GM13976 (cell line): ENCODE data around the gene MALSU1.

Source experiments
- DNase-seq: peaks from one replicate; pipeline ENCODE4 v3.0.0; 2012; ENCODE audit warnings: low spot score
- in situ Hi-C: fragments of 300-500 bp; cut with MboI; formaldehyde crosslinking; loops from one replicate; pipeline ENCODE4 v1.12.0; 2022; ENCODE audit warnings: low sequenced_read_pairs, mixed read lengths, inconsistent platforms; ENCODE audit not compliant: unreplicated experiment
- TF ChIP-seq, protein P1 (sequence below): IDR thresholded peaks from 2 replicates; pipeline ENCODE4 v1.5.1; 2012; ENCODE audit warnings: borderline replicate concordance, mild to moderate bottlenecking; ENCODE audit not compliant: insufficient read depth; ENCODE audit errors: extremely low read depth, missing control alignments, control extremely low read depth

Gene MALSU1

DNA sequence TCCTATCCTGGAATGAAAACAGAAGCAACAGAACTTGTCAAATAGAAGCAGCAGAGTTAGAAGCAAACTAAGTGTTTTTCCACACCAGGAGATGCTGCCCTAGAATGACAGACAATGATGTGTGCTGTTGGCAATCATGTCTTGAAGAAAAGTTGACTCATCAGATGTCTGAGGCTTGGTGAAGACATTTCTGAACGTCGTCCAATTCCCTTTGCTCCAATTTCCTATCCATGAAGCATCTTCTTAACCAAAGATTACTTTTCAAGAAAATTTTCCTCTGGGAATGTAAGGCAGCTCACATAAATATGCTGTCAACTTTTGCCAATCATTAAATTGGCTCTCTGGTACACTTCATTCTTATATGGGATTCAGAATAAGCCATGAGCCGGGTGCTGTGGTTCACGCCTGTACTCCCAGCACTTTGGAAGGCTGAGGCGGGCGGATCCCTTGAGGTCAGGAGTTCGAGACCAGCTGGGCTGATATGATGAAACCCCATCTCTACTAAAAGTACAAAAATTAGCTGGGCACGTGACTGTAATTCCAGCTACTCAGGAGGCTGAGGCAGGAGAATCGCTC, 34.6 kb downstream of the MALSU1 start:
- TF ChIP-seq, protein P1, sequence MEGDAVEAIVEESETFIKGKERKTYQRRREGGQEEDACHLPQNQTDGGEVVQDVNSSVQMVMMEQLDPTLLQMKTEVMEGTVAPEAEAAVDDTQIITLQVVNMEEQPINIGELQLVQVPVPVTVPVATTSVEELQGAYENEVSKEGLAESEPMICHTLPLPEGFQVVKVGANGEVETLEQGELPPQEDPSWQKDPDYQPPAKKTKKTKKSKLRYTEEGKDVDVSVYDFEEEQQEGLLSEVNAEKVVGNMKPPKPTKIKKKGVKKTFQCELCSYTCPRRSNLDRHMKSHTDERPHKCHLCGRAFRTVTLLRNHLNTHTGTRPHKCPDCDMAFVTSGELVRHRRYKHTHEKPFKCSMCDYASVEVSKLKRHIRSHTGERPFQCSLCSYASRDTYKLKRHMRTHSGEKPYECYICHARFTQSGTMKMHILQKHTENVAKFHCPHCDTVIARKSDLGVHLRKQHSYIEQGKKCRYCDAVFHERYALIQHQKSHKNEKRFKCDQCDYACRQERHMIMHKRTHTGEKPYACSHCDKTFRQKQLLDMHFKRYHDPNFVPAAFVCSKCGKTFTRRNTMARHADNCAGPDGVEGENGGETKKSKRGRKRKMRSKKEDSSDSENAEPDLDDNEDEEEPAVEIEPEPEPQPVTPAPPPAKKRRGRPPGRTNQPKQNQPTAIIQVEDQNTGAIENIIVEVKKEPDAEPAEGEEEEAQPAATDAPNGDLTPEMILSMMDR = no peak
- in situ Hi-C loops = no loop called here
- DNase-seq = no peak

- TF ChIP-seq, protein P1 = no peak
- in situ Hi-C loops = no loop called here
- no peak for DNase-seq
Measured at GRCh38 chr7:23334482-23335056, 35.4 kb downstream of the MALSU1 start.

DNA sequence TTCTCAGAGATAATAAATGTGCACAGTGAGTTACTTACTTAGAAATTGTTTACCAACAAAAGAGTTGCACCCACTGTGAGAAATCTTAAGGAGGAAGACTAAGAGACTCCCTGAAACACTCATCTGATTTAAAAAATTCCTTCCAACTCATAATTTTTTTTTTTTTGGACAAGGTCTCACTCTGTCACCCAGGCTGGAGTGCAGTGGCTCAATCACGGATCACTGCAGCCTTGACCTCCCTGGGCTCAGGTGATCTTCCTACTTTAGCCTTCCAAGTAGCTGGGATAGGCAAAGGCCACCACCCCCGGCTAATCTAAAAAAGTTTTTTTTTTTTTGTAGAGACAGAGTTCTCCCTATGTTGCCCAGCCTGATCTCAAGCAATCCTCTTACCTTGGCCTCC, 36.0 kb downstream of the MALSU1 start:
- in situ Hi-C loops = no loop called here
- TF ChIP-seq, protein P1 = no peak

DNA sequence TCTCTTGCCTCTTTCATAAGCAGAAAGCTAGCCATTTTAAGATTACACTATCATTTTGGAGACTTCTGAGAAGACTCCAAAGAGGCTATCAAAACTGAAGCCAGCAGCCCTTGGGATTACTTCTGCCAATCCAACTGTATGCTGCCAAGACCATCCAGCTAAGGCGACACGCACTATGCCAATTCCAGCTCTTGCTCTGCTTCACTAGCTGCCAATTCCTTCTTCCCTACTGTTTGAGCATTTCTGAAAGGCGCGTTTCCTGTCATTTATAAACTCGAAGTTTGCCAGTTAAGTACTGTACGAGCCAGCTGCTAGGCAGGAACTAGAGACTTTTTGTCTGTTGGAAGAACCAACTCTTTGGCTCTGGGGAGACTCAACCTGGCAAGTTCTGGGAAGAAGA, 36.5 kb downstream of the MALSU1 start:
- TF ChIP-seq, protein P1 = no peak
- in situ Hi-C loops = no loop called here

More for the DNA sequence above, 36.0 kb downstream of the MALSU1 start:
- no peak for DNase-seq

GRCh38 chr7:23336086-23336485, 36.9 kb downstream of the MALSU1 start:
- TF ChIP-seq, protein P1 = no peak

More for the DNA sequence above, 36.5 kb downstream of the MALSU1 start:
- DNase-seq = no peak

GRCh38 chr7:23336799-23337283, 37.7 kb downstream of the MALSU1 start:
- TF ChIP-seq, protein P1 = no peak
- no peak for DNase-seq
- in situ Hi-C loops = no loop called here

More at GRCh38 chr7:23336086-23336485, 36.9 kb downstream of the MALSU1 start:
- in situ Hi-C loops = no loop called here
- DNase-seq = no peak
